Lower lobe of right lung (tissue), 2 donors: ENCODE results near the gene GIT2. TPM values are rescaled to one million over a fixed set of nuclear protein-coding genes. Genes with fewer than 3 reads are reported as not detected.
"Not testable (repeated sequence)": the region's sequence is repeated elsewhere in the genome, so short reads cannot be mapped to it uniquely, and the experiment has no call there.

Source experiments
- ATAC-seq, 2 donors: fragments of 200-7000 bp; cut with Tn5 transposase; one replicate each; pipeline ENCODE4 v1.9.1; 2020 to 2022; ENCODE audit warnings: mild to moderate bottlenecking in 2 of 2, moderate library complexity in 2 of 2
- DNase-seq: peaks from one replicate; pipeline ENCODE4 v3.0.0-alpha.2; 2020
- H3K27ac ChIP-seq: fragments of 200-600 bp; one replicate; pipeline ENCODE4 v1.8.0; 2022
- H3K27me3 ChIP-seq: fragments of 200-600 bp; one replicate; pipeline ENCODE4 v1.8.0; 2022; ENCODE audit warnings: low read depth
- H3K36me3 ChIP-seq: fragments of 200-600 bp; one replicate; pipeline ENCODE4 v1.8.0; 2022; ENCODE audit warnings: mild to moderate bottlenecking
- H3K4me1 ChIP-seq: fragments of 200-600 bp; one replicate; pipeline ENCODE4 v1.8.0; 2022
- H3K4me3 ChIP-seq: fragments of 200-600 bp; one replicate; pipeline ENCODE4 v1.8.0; 2022; ENCODE audit warnings: mild to moderate bottlenecking
- H3K9me3 ChIP-seq: fragments of 200-600 bp; one replicate; pipeline ENCODE4 v1.8.0; 2022
- CTCF ChIP-seq: fragments of 200-600 bp; IDR thresholded peaks from one replicate; pipeline ENCODE4 v1.8.0; 2022; ENCODE audit warnings: antibody characterized with exemption, mild to moderate bottlenecking
- intact Hi-C: fragments of 100-400 bp; cut with DNase I; formaldehyde crosslinking; loops from one replicate; pipeline ENCODE4 v1.11.0; 2022
- total RNA-seq: library from RNA; stranded (reverse); fragmentation: NEBNext Ultra II Directional; extraction: Animal tissue kit (Norgen Biotek cat#: 25700); gene quantifications from one replicate; pipeline ENCODE4 v1.2.1, GENCODE V29; 2021
- donor health status: DM: no; HTN: yes; CAD: no; lungs with severe emphysema.

GIT2 gene
- total RNA-seq, 1 donor from 2014 or later = 62.2 TPM

- peaks cover 21% of the 10 kb centered on the region for H3K4me1 ChIP-seq
- H3K36me3 ChIP-seq = peaks cover 74% of the 10 kb centered on the region
- H3K9me3 ChIP-seq = no peaks in the 10 kb centered on the region
- intact Hi-C loops = no loop called here
- H3K27ac ChIP-seq = peak overlapping the region; percentile 37
- no peak for ATAC-seq
- no peak for TF ChIP-seq CTCF
- no peak overlapping the region for H3K4me3 ChIP-seq
- DNase-seq = no peak
- H3K27me3 ChIP-seq = no peaks in the 10 kb centered on the region
These were observed 65.0 kb downstream of the GIT2 start for GRCh38 chr12:109931143-109931542.

GRCh38 chr12:109930028-109930800 lies 66.0 kb downstream of the GIT2 start:
- intact Hi-C loops = no loop called here

GRCh38 chr12:109929326-109929725 lies 66.8 kb downstream of the GIT2 start:
- DNase-seq, H3K4me3 ChIP-seq, intact Hi-C loops, H3K27me3 ChIP-seq, H3K9me3 ChIP-seq: not testable (repeated sequence)
- ATAC-seq = peak in 1 of 2 donors; percentile 47
- Histone ChIP-seq H3K4me1 (peaks cover 21% of the 10 kb centered on the region), H3K36me3 (peaks cover 56% of the 10 kb centered on the region), H3K27ac (peak overlapping the region; percentile 28)

More at GRCh38 chr12:109930028-109930800, 66.0 kb downstream of the GIT2 start:
- Histone ChIP-seq H3K36me3 (peaks cover 65% of the 10 kb centered on the region), H3K27ac (peak overlapping the region; percentile 28), H3K4me3 (no peak overlapping the region), H3K4me1 (peaks cover 21% of the 10 kb centered on the region), H3K9me3 (no peaks in the 10 kb centered on the region), H3K27me3 (no peaks in the 10 kb centered on the region)
- DNase-seq = no peak
- no peak for TF ChIP-seq CTCF
- ATAC-seq = peak in 1 of 2 donors; percentile 51

GRCh38 chr12:109928058-109928656 lies 68.0 kb downstream of the GIT2 start:
- Histone ChIP-seq H3K36me3 (peaks cover 44% of the 10 kb centered on the region), H3K27me3 (no peaks in the 10 kb centered on the region), H3K27ac (no peak overlapping the region), H3K4me1 (peaks cover 17% of the 10 kb centered on the region), H3K9me3 (no peaks in the 10 kb centered on the region), H3K4me3 (no peak overlapping the region)
- ATAC-seq (no peak), DNase-seq (no peak)
- intact Hi-C loops = no loop called here
- TF ChIP-seq CTCF = no peak

- ATAC-seq = peak in 1 of 2 donors; percentile 50
- no peak for DNase-seq
- H3K27ac ChIP-seq = no peak overlapping the region
- no peak overlapping the region for H3K4me3 ChIP-seq
- H3K4me1 ChIP-seq = peaks cover 17% of the 10 kb centered on the region
- H3K27me3 ChIP-seq = no peaks in the 10 kb centered on the region
- peaks cover 39% of the 10 kb centered on the region for H3K36me3 ChIP-seq
- TF ChIP-seq CTCF = peak; percentile 54
- intact Hi-C loops = no loop called here
- no peaks in the 10 kb centered on the region for H3K9me3 ChIP-seq
These were observed 68.5 kb downstream of the GIT2 start for GRCh38 chr12:109927622-109928021.
